Anterior cingulate cortex (tissue), 58 donors: Measurements from ENCODE around the gene WWC1.

Source experiments
- DNase-seq, 58 donors: peaks; one replicate each; lab custom pipeline; 2025; lab: John Stamatoyannopoulos, UW

WWC1 gene

GRCh38 chr5:168359820-168360460 lies 68.5 kb downstream of the WWC1 start:
- no peak for DNase-seq

- no peak for DNase-seq
These were observed 69.3 kb downstream of the WWC1 start for GRCh38 chr5:168360521-168361285.

DNA sequence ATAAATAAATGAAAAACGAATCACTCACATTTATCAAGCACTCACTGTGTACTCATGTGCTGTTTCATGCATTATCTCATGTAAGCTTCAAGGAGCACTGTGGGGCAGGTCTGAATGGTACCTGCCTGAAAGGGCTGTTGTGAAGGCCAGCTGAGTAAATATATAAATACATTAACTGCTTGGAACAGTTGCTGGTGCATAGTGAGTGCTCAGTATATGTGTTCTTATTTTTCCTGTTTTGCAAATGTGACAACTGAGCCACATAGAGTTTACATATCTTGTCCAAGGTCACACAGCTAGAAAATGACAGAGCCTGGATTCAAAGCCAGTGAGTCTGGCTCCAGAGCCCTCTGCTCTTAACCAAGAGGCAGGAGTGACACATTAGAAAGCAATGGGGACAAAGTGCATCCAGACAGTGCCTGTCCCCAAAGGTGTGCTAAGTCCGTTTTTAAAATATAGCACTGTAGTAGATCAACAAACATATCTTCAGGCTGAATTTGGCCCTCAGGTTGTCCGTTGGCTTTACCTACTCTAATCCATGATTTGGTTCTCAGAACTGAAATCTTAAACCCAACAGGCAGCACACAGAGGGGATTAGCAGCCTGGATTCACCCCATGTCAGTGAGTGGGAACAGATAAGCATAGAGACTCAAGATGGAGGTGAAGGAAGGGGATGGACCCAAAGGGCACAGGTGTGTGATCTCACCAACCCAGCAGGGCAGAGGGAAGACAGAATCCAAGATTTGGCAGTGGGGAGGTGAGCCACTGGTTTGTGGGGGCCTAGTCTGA lies 70.8 kb downstream of the WWC1 start:
- no peak for DNase-seq

DNA sequence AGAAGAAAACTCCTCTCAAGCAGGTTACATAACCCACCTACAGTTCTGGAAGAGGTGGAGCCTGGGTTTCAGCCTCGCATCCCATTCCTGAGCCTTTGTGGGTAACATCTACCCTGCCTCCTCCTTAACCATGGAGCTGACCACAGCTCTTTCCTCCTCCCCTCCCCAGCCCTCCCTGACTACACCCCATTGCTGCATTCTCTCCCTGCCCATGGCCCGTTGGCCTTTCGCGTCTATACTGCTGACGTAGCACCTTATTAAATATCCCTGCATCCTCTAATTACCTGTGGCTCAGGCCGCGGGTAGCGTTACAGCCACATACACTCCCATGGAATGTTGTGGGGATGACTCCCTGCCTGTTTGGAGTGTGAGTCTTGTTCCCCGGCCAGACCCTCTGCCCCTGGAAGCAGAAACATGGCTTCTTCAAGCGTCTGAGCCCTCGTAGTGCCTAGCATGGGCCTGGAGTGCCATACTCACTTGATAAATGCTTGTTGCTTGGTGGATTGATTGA lies 72.8 kb downstream of the WWC1 start:
- no peak for DNase-seq

GRCh38 chr5:168364750-168365550 lies 73.5 kb downstream of the WWC1 start:
- peak in 28 of 58 donors; percentile 11 to 66 (median 30) for DNase-seq

DNA sequence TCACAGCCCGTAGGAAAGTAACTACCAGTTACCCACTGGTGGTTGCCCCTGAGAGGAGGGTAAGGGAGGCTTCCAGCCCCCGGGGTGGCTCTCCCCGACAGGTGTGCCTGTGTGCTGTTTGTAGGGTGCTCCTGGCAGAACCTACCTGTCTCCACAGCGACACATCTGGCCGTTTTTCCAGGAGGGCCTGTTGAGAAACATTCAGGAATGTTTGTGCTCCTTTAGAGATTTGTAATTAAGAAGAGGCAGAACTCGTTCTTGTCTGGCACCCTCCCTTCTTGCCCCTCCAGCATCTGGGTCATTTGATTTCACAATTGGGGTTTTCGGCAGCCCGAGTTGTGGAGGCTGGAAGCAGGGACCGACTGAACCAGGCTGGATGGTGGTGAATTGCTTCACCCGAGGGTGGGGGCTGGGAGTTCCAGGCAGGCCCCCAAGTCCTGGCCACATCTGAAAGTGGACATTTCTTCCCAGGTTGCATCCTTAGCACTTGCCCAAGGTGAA lies 74.2 kb downstream of the WWC1 start:
- DNase-seq, result peak in 26 of 58 donors; percentile 11 to 75 (median 37)

DNA sequence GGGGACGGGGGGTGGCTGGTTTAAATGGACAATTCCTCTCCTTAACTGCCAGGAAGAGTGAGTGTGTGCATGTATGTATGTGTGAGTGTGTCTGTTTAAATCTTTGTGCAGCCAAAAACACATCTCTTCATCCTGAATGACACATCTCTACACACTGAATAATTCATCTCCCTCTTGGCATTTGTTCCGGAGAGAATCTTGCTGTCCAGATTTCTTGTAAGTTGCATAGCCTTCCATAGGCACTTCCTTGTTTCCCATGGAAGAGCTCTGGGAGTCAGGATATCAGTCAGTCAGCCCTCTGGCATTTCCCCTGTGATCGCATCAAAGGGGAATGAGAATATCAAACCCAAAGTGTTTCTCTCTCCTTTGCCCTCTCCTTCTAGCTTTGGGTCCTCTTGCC lies 74.7 kb downstream of the WWC1 start:
- DNase-seq, result peak in 5 of 58 donors; percentile 8 to 55 (median 30)

DNA sequence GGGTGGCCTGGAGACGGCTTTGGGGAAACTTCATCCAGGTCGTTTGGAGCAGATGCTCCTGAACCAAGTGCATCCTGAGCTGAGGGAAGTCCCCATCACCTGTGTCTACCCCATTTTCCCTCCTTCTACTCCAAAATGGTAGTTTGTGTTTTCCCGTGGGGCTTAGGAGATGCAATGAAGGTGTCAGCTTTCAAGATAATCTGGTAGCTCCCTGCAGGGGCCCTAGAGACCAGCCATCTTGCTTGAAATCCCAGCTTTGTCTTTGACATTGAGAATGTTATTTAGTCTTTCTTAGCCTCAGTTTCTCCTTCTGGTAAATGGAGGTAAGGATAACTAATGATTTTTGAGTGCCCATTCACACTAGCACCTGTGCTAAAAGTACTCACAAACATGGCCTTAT lies 77.4 kb downstream of the WWC1 start:
- no peak for DNase-seq

- no peak for DNase-seq
These were observed 79.4 kb downstream of the WWC1 start for GRCh38 chr5:168370831-168371230.

GRCh38 chr5:168372356-168372946 lies 81.0 kb downstream of the WWC1 start:
- no peak for DNase-seq

DNA sequence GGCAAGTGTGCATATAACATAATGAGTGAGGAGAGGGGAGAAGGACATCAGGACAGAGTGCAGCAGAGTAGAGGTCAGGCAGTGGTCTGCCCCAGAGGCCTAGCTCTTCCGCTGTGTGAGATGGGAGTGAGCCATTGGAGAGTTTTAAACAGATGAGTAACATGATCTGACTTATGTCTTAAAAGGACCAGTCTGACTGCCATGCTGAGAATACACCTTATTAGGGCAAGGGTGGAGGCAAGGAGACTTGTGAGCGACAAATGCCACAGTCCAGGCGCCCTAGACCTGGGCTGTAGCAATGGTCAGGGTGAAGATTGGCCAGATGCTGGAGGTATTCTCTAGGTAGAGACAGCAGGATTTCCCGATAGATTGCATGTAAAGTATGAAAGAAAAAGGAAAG lies 83.1 kb downstream of the WWC1 start:
- DNase-seq, result no peak

DNA sequence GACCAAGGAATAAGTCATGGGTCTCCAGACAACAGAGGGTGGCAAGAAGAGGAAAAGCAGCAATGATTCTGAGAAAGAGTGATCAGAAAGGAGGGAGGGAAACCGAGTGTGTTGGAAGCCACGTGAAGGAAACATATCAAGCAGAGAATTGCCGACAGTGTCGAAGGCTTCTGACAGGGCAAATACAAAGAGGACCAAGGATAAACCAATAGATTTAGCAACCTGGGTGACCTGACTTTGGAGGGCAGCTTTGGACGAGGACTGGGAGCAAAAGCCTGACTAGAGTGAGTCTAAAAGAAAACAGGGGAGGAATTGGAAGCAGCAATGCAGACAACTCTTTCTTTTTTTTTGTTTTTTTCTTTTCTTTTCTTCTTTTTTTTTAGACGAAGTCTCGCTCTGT lies 83.8 kb downstream of the WWC1 start:
- DNase-seq, result no peak

DNA sequence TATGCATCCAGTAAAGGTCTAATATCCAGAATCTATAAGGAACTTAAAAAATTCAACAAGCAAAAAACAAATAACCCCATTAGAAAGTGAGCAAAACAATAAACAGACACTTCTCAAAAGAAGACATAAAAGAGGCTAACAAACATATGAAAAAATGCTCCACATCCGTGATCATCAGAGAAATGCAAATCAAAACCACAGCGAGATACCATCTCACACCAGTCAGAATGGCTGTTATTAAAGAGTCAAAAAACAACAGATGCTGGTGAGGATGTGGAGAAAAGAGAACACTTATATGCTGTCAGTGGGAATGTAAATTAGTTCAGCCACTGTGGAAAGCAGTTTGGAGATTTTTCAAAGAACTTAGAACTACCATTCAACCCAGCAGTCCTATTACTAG lies 86.1 kb downstream of the WWC1 start:
- no peak for DNase-seq

DNA sequence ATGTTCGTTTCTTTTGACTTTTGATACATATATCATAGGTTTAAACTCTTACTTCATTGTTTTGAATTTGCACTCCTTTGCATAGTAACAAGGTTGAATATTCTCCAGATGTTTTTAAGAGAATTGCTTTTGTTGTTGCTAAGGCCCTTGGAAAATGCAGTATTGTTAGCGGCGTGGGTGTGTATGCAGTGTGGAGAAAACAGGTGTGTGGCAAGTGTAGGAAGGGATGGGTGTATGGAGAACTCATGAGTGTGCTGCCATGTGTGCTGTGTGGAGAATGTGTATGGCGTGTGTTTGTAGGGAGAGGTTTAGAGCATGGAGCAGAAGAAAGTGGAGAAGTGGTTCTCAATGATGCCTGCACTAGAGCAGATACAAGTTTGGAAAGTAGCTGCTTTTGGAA lies 87.3 kb downstream of the WWC1 start:
- no peak for DNase-seq

- DNase-seq, result no peak
These were observed 91.0 kb downstream of the WWC1 start for GRCh38 chr5:168382421-168382820.

DNA sequence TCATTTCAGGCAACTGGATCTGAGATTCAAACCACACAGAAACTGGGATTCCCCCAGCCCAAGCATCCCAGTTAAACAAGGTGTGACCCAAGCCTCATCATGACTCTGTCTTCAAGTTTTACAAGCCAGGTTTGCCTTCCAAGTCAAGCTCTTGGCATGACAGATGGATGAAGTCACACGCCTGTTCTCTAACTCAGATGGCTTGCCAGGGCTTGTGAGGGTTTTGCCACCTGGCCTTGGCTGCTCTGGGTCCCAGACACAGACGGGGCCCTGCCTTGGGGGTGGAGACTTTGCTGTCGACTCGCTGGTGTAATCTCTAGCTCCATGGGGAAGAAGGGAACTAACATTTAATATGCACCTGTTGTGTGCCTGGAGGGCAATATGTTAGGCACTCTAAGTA lies 99.0 kb downstream of the WWC1 start:
- DNase-seq, result no peak

- DNase-seq, result no peak
These were observed 102.3 kb downstream of the WWC1 start for GRCh38 chr5:168393773-168394172.

DNA sequence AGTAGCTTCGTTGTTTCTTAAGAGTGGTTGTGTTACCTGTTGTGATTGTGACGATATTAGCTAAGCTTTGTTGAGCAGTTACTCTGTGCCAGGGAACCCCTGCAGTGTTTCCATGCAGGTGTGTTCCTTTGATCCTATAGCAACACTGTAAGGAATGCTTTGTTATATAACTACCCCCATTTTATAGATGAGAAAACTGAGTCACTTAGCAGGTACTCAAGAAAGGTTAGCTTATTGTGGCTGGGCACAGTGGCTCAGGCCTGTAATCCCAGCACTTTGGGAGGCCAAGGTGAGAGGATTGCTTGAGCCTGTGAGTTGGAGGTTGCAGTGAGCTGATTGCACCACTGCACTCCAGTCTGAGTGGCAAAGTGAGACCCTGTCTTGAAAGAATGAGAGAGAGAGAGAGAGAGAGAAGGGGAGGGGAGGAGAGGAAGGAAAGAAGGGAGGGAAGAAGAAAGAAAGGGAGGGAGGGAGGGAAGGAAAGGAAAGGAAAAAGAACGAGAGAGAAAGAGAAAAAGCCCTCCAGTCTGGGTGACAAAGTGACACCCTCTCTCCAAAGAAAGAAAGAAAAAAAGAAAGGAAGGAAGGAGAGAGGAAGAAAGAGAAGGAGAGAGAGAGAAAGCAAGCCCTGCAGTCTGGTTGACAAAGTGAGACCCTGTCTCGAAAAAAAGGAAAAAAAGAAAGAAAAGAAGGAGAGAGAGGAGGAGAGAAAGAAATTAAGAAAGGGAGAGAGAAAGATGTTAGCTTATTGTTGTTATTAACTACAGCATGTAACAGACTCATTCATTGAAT lies 109.2 kb downstream of the WWC1 start:
- DNase-seq, result no peak

DNA sequence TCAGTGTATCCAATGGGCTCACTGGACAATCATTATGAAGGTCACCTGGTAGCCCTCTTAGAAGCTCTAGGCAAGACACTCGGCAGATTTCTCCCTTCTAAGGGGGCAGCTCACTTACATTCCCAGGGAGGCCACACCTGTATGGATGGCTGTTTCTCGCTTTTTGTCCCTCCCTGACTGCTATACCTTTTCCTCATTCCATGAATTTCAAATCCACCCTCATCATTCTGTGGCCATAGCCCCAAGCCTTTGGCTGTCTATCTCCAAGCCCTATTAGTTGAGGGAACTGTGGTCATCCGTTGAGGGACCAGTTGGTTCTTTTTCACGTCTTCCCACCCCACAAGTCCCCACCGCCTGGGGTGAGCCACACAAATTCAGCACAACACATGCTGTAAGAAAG lies 109.8 kb downstream of the WWC1 start:
- no peak for DNase-seq
